Mesenchymal stem cell (in vitro differentiated cells and primary cell): Measurements from ENCODE around the gene TRMT112.
A peak's percentile ranks its signal among the peaks of the same experiment; 100 is the strongest.
"Not testable (repeated sequence)": the region's sequence is repeated elsewhere in the genome, so short reads cannot be mapped to it uniquely, and the experiment has no call there.

Experiments
- DNase-seq: peaks from one replicate; pipeline ENCODE4 v3.0.0-alpha.2; 2013
- H2AFZ ChIP-seq: one replicate; pipeline ENCODE4 v1.6.1; 2013; ENCODE audit warnings: low read depth, mild to moderate bottlenecking, control low read depth, inconsistent platforms, low read length, moderate library complexity
- H2AK5ac ChIP-seq: 2 replicates; pipeline ENCODE4 v1.6.1; 2013; ENCODE audit warnings: low read length, moderate library complexity, mild to moderate bottlenecking, inconsistent platforms; ENCODE audit not compliant: severe bottlenecking
- H2BK120ac ChIP-seq: one replicate; pipeline ENCODE4 v1.6.1; 2013; ENCODE audit warnings: low read depth, mild to moderate bottlenecking, inconsistent platforms, low read length, moderate library complexity
- H2BK12ac ChIP-seq, 2 experiments: one replicate each; pipeline ENCODE4 v1.6.1; 2013; ENCODE audit warnings: inconsistent platforms in 2 of 2, low read length in 2 of 2, mild to moderate bottlenecking in 2 of 2, moderate library complexity in 2 of 2, control low read depth in 1 of 2
- H2BK15ac ChIP-seq: one replicate; pipeline ENCODE4 v1.6.1; 2013; ENCODE audit warnings: mild to moderate bottlenecking, low read depth, inconsistent platforms; ENCODE audit not compliant: poor library complexity, severe bottlenecking
- H2BK5ac ChIP-seq: 2 replicates; pipeline ENCODE4 v1.6.1; 2013; ENCODE audit warnings: low read depth, mild to moderate bottlenecking, low read length, control low read depth, inconsistent platforms; ENCODE audit not compliant: poor library complexity, severe bottlenecking
- H3K14ac ChIP-seq, 2 experiments: one replicate each; pipeline ENCODE4 v1.6.1; 2013; ENCODE audit warnings: inconsistent platforms in 2 of 2, low read length in 2 of 2, control low read depth in 1 of 2, mild to moderate bottlenecking in 1 of 2, moderate library complexity in 1 of 2
- H3K18ac ChIP-seq, 2 experiments: one replicate each; pipeline ENCODE4 v1.6.1; 2013; ENCODE audit warnings: inconsistent platforms in 2 of 2, low read length in 2 of 2, control low read depth in 1 of 2, low read depth in 1 of 2, mild to moderate bottlenecking in 1 of 2
- H3K23ac ChIP-seq, 2 experiments: one replicate each; pipeline ENCODE4 v1.6.1; 2013; ENCODE audit warnings: inconsistent platforms in 2 of 2, low read length in 2 of 2, mild to moderate bottlenecking in 2 of 2, moderate library complexity in 2 of 2, control low read depth in 1 of 2
- H3K27ac ChIP-seq: 2 replicates; pipeline ENCODE4 v1.5.1; 2013; ENCODE audit warnings: mild to moderate bottlenecking, moderate library complexity, low read length, control low read depth, inconsistent platforms; ENCODE audit not compliant: poor library complexity, severe bottlenecking
- H3K27me3 ChIP-seq, 2 experiments: 2 replicates each; pipeline versions ENCODE4 v1.6.1 to v1.7.0; 2013; ENCODE audit warnings: low read length in 2 of 2, mild to moderate bottlenecking in 2 of 2, moderate library complexity in 2 of 2, control low read depth in 1 of 2, inconsistent platforms in 1 of 2; ENCODE audit not compliant: control insufficient read depth in 1 of 2, insufficient read depth in 1 of 2
- H3K36me3 ChIP-seq, 2 experiments: 2 replicates each; pipeline versions ENCODE4 v1.6.1 to v1.7.0; 2013; ENCODE audit warnings: low read length in 2 of 2, control low read depth in 1 of 2, inconsistent platforms in 1 of 2, low read depth in 1 of 2, mild to moderate bottlenecking in 1 of 2; ENCODE audit not compliant: insufficient read depth in 2 of 2, control insufficient read depth in 1 of 2
- H3K4ac ChIP-seq, 2 experiments: one replicate each; pipeline ENCODE4 v1.6.1; 2013; ENCODE audit warnings: inconsistent platforms in 2 of 2, low read length in 2 of 2, mild to moderate bottlenecking in 2 of 2, moderate library complexity in 2 of 2, control low read depth in 1 of 2, low read depth in 1 of 2
- H3K4me1 ChIP-seq: 2 replicates; pipeline ENCODE4 v1.6.1; 2013; ENCODE audit warnings: low read depth, low read length, control low read depth; ENCODE audit not compliant: control insufficient read depth, insufficient read depth
- H3K4me2 ChIP-seq: 2 replicates; pipeline ENCODE4 v1.6.1; 2013; ENCODE audit warnings: low read length, mild to moderate bottlenecking, inconsistent platforms; ENCODE audit not compliant: poor library complexity, severe bottlenecking
- H3K4me3 ChIP-seq, 2 experiments: 2 replicates each; pipeline versions ENCODE4 v1.5.1 to v1.7.0; 2013; ENCODE audit warnings: low read length in 2 of 2, mild to moderate bottlenecking in 2 of 2, control low read depth in 1 of 2, low read depth in 1 of 2; ENCODE audit not compliant: insufficient read depth in 1 of 2
- H3K79me1 ChIP-seq: replicated peaks from 2 replicates; pipeline ENCODE4 v1.6.1; 2013; ENCODE audit warnings: mild to moderate bottlenecking, control low read depth, low read length, inconsistent platforms; ENCODE audit not compliant: poor library complexity, severe bottlenecking
- H3K9ac ChIP-seq: 2 replicates; pipeline ENCODE4 v1.7.0; 2013; ENCODE audit warnings: mild to moderate bottlenecking, low read length, moderate library complexity
- H3K9me3 ChIP-seq: 2 replicates; pipeline ENCODE4 v1.7.0; 2013; ENCODE audit warnings: mild to moderate bottlenecking, low read length; ENCODE audit not compliant: control insufficient read depth
- H4K8ac ChIP-seq: one replicate; pipeline ENCODE4 v1.6.1; 2013; ENCODE audit warnings: inconsistent platforms, mild to moderate bottlenecking, low read length, moderate library complexity
- H4K91ac ChIP-seq: one replicate; pipeline ENCODE4 v1.6.1; 2013; ENCODE audit warnings: mild to moderate bottlenecking, low read length, inconsistent platforms
- WGBS: methylation state at CpG from one replicate; pipeline ENCODE4 v1.1.7; 2013; ENCODE audit warnings: mixed read lengths; 5-methylcytosine and 5-hydroxymethylcytosine counted together

The TRMT112 gene

GRCh38 chr11:64307795-64308194, 9.6 kb downstream of the TRMT112 start:
- H3K23ac ChIP-seq, H4K8ac ChIP-seq, H2BK12ac ChIP-seq, H3K27me3 ChIP-seq, H3K18ac ChIP-seq, H4K91ac ChIP-seq, H3K4ac ChIP-seq, H3K14ac ChIP-seq, H2AK5ac ChIP-seq, H3K36me3 ChIP-seq, H3K4me2 ChIP-seq, H3K27ac ChIP-seq, H2BK120ac ChIP-seq, DNase-seq, H2BK5ac ChIP-seq, H3K9me3 ChIP-seq, H2BK15ac ChIP-seq, H2AFZ ChIP-seq, H3K4me3 ChIP-seq: not testable (repeated sequence)
- peaks cover 18% of the 10 kb centered on the region for H3K4me1 ChIP-seq
- H3K9ac ChIP-seq = peak overlapping the region; percentile 24
- WGBS = 94% methylated on average over 5 of the region's 5 CpGs
- H3K79me1 ChIP-seq = peaks cover 25% of the 10 kb centered on the region

GRCh38 chr11:64306876-64307622, 10.3 kb downstream of the TRMT112 start:
- WGBS = 87% methylated on average over 15 of the region's 15 CpGs
- no peak overlapping the region for H3K4ac ChIP-seq
- no peak for DNase-seq

GRCh38 chr11:64306563-64306875, 10.8 kb downstream of the TRMT112 start:
- peak overlapping the region; percentile 85 for H3K9ac ChIP-seq
- no peaks in the 10 kb centered on the region for H3K9me3 ChIP-seq
- H3K23ac ChIP-seq = peak overlapping the region in 1 of 2 experiments; percentile 31
- no peaks in the 10 kb centered on the region for H3K36me3 ChIP-seq
- peak overlapping the region; percentile 54 for H2BK15ac ChIP-seq
- no peaks in the 10 kb centered on the region for H3K27me3 ChIP-seq
- peak overlapping the region in 1 of 2 experiments; percentile 54 for H2BK12ac ChIP-seq
- H2BK5ac ChIP-seq = no peak overlapping the region
- peak overlapping the region in 1 of 2 experiments; percentile 54 for H3K4ac ChIP-seq
- H3K4me1 ChIP-seq = peaks cover 18% of the 10 kb centered on the region
- H2AK5ac ChIP-seq = peak overlapping the region; percentile 31
- 34% methylated on average over 9 of the region's 9 CpGs for WGBS
- peak overlapping the region in 1 of 2 experiments; percentile 96 for H3K14ac ChIP-seq
- H3K4me3 ChIP-seq = peak overlapping the region; percentile 80 to 83
- DNase-seq = no peak
- peak overlapping the region; percentile 99 for H3K4me2 ChIP-seq
- H3K27ac ChIP-seq = no peak overlapping the region
- peak overlapping the region; percentile 87 for H4K91ac ChIP-seq
- H2BK120ac ChIP-seq = no peak overlapping the region
- H2AFZ ChIP-seq = no peak overlapping the region
- H3K18ac ChIP-seq = peak overlapping the region; percentile 14 to 81
- H3K79me1 ChIP-seq = peaks cover 19% of the 10 kb centered on the region
- peak overlapping the region; percentile 93 for H4K8ac ChIP-seq

More at GRCh38 chr11:64306876-64307622, 10.3 kb downstream of the TRMT112 start:
- H4K8ac ChIP-seq = peak overlapping the region; percentile 66
- H3K27ac ChIP-seq = no peak overlapping the region
- peak overlapping the region; percentile 85 for H3K9ac ChIP-seq
- peak overlapping the region in 1 of 2 experiments; percentile 80 for H3K4me3 ChIP-seq
- H3K23ac ChIP-seq = no peak overlapping the region
- peaks cover 19% of the 10 kb centered on the region for H3K79me1 ChIP-seq
- H3K4me2 ChIP-seq = peak overlapping the region; percentile 99
- H2AFZ ChIP-seq = no peak overlapping the region
- H3K14ac ChIP-seq = no peak overlapping the region
- no peaks in the 10 kb centered on the region for H3K9me3 ChIP-seq
- H2BK120ac ChIP-seq = no peak overlapping the region
- H2BK5ac ChIP-seq = no peak overlapping the region
- H2BK15ac ChIP-seq = peak overlapping the region; percentile 54
- peaks cover 18% of the 10 kb centered on the region for H3K4me1 ChIP-seq
- no peak overlapping the region for H2BK12ac ChIP-seq
- H3K36me3 ChIP-seq = no peaks in the 10 kb centered on the region
- H2AK5ac ChIP-seq = peak overlapping the region; percentile 31
- no peak overlapping the region for H3K18ac ChIP-seq
- no peaks in the 10 kb centered on the region for H3K27me3 ChIP-seq
- no peak overlapping the region for H4K91ac ChIP-seq

- H3K27ac ChIP-seq = peak overlapping the region; percentile 8
- H2AFZ ChIP-seq = no peak overlapping the region
- H3K9ac ChIP-seq = peak overlapping the region; percentile 85
- H3K14ac ChIP-seq = peak overlapping the region in 1 of 2 experiments; percentile 96
- H3K4me3 ChIP-seq = peak overlapping the region; percentile 80 to 83
- H2BK120ac ChIP-seq = peak overlapping the region; percentile 64
- H3K9me3 ChIP-seq = no peaks in the 10 kb centered on the region
- peak overlapping the region; percentile 39 to 54 for H3K4ac ChIP-seq
- peak overlapping the region; percentile 87 for H4K91ac ChIP-seq
- H2AK5ac ChIP-seq = peak overlapping the region; percentile 27
- peaks cover 16% of the 10 kb centered on the region for H3K79me1 ChIP-seq
- peak overlapping the region in 1 of 2 experiments; percentile 70 for H3K23ac ChIP-seq
- WGBS = 1% methylated on average over 51 of the region's 71 CpGs
- peak overlapping the region; percentile 77 for H2BK15ac ChIP-seq
- H2BK5ac ChIP-seq = no peak overlapping the region
- peaks cover 18% of the 10 kb centered on the region for H3K4me1 ChIP-seq
- peak overlapping the region; percentile 81 to 85 for H3K18ac ChIP-seq
- H3K27me3 ChIP-seq = peaks cover 0 to under 1% of the 10 kb centered on the region in 2 experiments
- peak overlapping the region; percentile 93 for H4K8ac ChIP-seq
- peak overlapping the region; percentile 99 for H3K4me2 ChIP-seq
- H3K36me3 ChIP-seq = no peaks in the 10 kb centered on the region
- peak; percentile 40 for DNase-seq
- peak overlapping the region in 1 of 2 experiments; percentile 51 for H2BK12ac ChIP-seq
Measured at GRCh38 chr11:64305691-64306562, 11.4 kb downstream of the TRMT112 start.
